Coronary artery (tissue), 2 donors: ENCODE measurements around the gene CGB7.
"Not testable (repeated sequence)": the region's sequence is repeated elsewhere in the genome, so short reads cannot be mapped to it uniquely, and the experiment has no call there.

Experiments used
- DNase-seq: peaks from one replicate; pipeline ENCODE4 v3.0.0-alpha.2; 2017; ENCODE audit warnings: low spot score
- H3K27ac ChIP-seq, 2 donors: fragments of 200-600 bp; sonication (generic); one replicate each; pipeline ENCODE4 v1.5.1; 2016 to 2019
- H3K4me3 ChIP-seq: fragments of 200-600 bp; sonication (generic); 2 replicates; pipeline ENCODE4 v1.5.1; 2016; ENCODE audit warnings: mild to moderate bottlenecking, moderate library complexity
- TF ChIP-seq, protein P1 (sequence below): fragments of 200-600 bp; sonication (generic); IDR thresholded peaks from one replicate; pipeline ENCODE4 v1.5.1; 2019; ENCODE audit warnings: antibody characterized with exemption

Gene CGB7

DNA sequence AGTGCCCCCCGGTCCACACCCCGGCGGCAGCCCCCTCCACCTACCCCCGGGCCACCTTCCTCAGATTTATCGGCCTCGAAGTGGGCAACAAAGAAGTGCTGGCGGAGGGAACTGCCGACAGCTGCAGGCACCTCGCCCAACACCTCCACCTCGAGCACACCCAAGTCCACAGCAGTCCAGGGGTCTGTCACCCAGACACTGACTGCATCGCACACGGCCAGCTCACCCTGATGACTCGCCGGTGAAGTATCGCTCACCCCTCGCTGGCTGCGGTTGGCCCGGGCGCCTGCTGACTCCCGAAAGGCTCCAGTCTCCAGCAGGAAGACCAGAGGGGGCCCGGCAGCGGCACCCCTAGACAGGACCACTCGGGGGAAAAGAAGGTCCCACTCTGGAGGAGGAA, 31.9 kb downstream of the CGB7 start:
- not testable (repeated sequence) for DNase-seq, H3K4me3 ChIP-seq, H3K27ac ChIP-seq

DNA sequence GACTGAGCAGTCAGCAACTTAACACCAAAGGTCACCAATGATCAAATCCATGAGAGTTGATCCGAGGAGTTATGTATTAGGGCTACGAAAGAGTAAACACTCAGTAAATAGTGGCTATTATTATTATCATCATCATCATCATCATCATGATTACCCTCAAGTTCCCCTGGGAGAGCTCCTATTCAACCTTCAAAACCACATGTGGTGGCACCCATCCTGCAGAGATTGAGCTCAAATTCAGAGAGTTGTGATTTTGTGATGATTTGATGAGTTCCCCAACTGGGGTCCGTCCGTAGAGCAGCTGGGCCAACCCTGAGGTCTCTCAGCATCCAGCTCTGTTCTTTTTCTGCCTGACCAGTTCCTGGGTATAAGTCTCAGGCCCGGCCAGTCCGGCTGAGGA, 32.5 kb downstream of the CGB7 start:
- H3K27ac ChIP-seq, H3K4me3 ChIP-seq: not testable (repeated sequence)

DNA sequence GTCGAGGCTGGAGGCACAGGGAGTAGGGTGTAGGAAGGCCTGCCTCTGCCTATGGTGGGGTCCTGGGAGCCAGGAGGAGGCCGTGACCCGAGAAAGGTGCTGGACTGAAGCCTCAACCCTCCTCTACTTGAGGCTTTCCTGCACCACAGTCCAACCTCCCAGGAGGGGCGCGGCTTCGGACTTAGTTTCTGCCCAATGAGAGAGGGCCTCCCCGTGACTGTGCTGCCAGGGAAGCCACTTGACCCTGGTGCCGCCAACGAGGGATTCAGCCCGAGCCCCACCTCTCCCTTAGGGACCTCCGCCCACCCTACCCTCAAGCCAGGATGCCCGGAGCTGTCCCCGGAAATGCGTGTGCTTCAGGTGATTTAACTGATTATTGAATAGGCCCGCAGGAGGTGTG, 33.3 kb downstream of the CGB7 start, which contains the start of gene CGB3:
Gene CGB3, minus strand, starts transcription at position 101 of the 400 bp plus-strand sequence. CDS start 362 bp downstream, outside the sequence.
- not testable (repeated sequence) for DNase-seq, H3K27ac ChIP-seq, H3K4me3 ChIP-seq

More for the DNA sequence above, 32.5 kb downstream of the CGB7 start:
- not testable (repeated sequence) for DNase-seq

DNA sequence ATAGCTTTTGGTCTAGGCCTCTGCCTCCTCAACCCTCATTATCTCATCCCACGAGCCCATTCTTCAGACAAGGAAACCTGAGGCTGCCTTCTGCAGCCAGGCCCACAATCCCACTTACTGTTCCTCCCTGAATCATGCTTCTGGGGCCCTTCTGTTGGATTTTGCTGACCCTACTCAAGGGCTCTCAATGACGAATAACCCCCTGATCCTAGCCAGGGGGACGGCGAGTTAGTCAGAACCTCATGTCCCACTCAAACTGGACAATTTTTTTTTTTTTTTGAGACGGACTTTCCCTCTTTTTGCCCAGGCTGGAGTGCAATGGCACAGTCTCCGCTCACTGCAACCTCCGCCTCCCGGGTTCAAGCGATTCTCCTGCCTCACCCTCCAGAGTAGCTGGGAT, 35.4 kb downstream of the CGB7 start:
- TF ChIP-seq, protein P1, sequence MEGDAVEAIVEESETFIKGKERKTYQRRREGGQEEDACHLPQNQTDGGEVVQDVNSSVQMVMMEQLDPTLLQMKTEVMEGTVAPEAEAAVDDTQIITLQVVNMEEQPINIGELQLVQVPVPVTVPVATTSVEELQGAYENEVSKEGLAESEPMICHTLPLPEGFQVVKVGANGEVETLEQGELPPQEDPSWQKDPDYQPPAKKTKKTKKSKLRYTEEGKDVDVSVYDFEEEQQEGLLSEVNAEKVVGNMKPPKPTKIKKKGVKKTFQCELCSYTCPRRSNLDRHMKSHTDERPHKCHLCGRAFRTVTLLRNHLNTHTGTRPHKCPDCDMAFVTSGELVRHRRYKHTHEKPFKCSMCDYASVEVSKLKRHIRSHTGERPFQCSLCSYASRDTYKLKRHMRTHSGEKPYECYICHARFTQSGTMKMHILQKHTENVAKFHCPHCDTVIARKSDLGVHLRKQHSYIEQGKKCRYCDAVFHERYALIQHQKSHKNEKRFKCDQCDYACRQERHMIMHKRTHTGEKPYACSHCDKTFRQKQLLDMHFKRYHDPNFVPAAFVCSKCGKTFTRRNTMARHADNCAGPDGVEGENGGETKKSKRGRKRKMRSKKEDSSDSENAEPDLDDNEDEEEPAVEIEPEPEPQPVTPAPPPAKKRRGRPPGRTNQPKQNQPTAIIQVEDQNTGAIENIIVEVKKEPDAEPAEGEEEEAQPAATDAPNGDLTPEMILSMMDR = no peak
- Histone ChIP-seq H3K4me3 (no peak overlapping the region), H3K27ac (no peak overlapping the region)
- DNase-seq = no peak

DNA sequence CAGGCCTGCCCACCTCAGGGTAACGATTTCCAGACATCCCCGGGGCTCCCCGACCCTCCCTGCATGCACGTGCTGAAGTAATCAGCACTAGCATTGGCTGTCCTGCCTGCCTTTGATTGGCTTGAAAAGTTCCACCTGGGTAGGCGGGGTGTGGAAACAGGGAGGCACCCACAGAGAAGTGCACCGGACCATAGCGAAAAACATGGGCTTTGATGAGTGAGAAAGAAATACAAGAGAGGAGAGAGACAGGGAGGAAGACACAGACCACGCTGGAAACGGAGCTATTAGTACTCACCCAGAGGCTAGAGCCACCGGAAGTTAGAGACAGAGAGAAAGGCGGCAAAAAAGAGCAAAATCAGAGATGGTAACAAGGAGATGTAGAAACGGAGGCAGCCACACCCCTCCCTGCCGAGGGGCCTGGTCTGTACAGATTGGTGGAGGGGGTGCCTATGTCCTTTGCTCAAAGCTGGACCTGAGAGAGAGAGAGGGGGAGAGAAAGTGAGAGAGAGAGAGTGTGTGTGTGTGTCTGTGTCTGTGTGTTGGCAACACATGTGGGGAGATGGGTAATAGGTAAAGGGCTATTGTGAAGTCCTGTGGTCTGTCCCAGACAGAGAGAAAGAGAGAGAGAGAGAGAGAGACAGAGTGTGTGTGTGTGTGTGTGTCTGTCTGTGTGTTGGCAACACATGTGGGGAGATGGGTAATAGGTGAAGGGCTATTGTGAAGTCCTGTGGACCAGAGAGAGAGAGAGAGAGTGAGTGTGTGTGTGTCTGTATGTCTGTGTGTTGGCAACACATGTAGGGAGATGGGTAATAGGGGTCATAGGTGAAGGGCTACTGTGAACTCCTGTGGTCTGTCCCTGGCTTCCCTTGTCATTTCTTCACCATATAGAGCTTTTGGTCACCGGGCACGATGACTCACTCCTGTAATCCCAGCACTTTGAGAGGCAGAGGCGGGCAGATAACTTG, 36.3 kb downstream of the CGB7 start:
- H3K27ac ChIP-seq = no peak overlapping the region
- H3K4me3 ChIP-seq = no peak overlapping the region
- no peak for DNase-seq
- TF ChIP-seq, protein P1 = no peak

DNA sequence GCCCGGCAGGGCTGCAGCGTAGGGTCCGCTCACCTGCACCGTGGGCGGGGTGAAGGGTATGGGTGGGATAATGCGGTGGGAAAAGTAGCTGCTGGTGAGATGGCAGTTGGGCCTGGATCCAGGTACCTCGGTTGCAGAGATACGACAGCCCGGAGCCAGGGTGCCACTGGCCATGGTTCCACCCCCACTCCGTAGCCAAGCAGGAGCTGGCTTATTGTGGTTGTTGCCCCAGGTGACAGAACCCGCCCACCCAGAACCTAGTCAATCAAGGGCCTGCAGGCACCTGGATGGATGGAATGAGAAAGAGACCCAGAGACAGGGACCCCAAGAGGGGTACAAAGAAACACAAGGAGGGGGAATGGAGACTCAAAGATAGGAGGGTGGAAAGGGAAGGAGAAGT, 37.2 kb downstream of the CGB7 start:
- Histone ChIP-seq H3K27ac (no peak overlapping the region), H3K4me3 (no peak overlapping the region)
- DNase-seq = no peak
- TF ChIP-seq, protein P1 = no peak

DNA sequence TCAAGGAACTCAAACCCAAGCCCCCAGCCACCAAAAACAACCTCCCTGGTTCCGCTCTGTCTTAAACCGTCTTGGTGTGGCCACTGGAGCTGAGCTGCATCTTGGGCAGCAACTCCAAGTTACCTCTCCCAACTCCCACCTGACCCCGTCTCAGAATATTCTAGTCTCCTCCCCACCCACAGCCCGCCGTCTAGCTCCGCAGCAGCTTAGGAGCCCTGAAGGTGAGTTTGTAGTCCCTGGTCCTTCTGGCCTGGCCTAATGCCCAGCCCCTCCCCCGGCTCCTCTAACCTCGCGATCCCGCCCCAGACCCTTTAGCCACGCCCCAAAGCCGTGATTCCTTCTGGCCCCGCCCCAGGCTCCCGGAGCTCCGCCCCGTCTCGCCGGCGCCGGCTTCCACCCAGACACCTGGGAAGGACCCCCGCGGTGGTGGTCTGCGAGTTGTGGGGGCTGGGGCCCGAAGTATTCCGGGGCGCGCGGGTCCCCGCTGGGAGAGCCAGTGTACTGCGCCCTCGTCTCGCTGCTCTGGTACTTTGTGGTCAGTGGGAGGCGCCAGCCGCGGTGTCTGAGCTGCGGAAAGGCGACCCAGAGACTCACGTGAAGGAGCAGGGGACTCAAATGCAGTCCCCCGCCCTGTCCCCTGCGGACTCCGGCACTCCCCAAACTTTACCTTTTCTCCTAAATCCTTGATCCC, 38.2 kb downstream of the CGB7 start:
- H3K4me3 ChIP-seq = peak overlapping the region; percentile 71
- no peak for DNase-seq
- TF ChIP-seq, protein P1 = no peak
- no peak overlapping the region for H3K27ac ChIP-seq

DNA sequence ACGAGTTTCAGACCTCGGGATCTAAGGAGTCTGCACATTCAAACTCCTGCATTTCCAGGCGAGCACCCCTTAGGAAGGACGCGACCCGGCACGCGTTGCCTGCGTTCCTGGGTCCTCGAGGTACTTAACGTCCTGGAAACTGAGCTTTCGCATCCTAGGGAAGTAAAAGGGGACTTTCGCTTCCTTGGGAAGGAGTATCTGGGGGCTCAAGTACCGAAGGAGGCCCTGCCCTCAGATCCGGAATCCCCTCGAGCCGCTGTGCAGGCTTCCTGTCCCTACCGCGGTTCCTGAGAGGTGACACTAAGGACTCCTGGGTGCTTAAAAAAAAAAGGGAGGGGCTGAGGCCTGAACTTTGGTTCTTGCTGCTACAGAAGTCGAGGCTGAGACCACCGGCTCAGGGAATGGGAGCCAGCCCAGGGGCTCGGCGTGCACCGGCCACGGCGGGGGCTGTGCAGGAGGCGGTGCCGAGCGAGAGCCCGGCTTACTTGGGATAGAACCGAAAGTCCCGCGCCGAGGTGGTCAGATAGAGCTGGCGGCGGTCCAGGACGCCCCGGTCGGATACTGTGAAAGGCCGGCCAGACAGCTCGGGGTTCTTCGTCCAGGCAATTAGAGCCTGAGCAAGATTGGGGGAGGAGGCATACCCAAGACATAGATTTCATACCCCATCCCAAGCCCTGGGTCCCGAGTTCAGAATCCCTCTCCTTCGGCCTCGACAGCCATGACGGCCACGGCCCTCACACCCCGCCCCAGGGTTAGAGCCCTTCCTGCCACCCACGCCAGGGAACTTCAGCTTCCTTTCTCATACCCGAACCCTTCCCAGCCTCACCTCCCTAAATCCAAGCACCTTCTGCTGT, 38.9 kb downstream of the CGB7 start:
- not testable (repeated sequence) for H3K27ac ChIP-seq, DNase-seq
- peak overlapping the region; percentile 71 for H3K4me3 ChIP-seq
